SK-N-MC (cell line): ENCODE data around the gene ATPAF1.

ENCODE experiments used
- EZH2 ChIP-seq: fragments of 200-600 bp; sonication (generic); IDR thresholded peaks from one replicate; pipeline ENCODE4 v1.6.1; 2017; ENCODE audit warnings: antibody characterized with exemption
- FOXP2 ChIP-seq: optimal IDR thresholded peaks from 2 replicates; pipeline ENCODE3; 2011; ENCODE audit warnings: mild to moderate bottlenecking, moderate library complexity; ENCODE audit not compliant: insufficient read depth; ENCODE audit errors: extremely low read length, control extremely low read depth
- POLR2AphosphoS5 ChIP-seq: IDR thresholded peaks from 2 replicates; pipeline ENCODE4 v1.6.1; 2012; ENCODE audit warnings: mild to moderate bottlenecking, low read depth, low read length, borderline replicate concordance

DNA sequence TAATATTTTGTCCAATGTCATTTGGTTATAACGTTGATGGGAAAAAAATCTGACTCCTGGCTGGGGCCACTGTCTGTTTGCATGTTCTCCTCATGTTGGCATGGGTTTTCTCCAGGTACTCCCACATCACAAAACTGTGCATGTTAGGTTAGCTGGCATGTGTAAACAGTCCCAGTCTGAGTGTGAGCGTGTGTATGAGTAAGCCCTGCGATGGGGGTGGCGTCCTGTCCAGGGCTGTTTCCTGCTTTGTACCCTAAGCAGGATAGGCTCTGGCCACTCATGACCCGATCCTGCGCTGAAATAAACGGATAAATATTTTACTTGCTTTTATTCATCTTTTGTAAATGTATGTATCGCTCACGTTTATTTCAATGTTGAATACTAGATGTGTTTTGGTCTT lies 37.2 kb upstream of the ATPAF1 start:
- no peak for TF ChIP-seq POLR2AphosphoS5
- no peak for TF ChIP-seq EZH2
- TF ChIP-seq FOXP2: no peak
